SK-N-SH treated with all-trans-retinoic acid at 6 μM for 48 hours (cell line): ENCODE data around the gene NTSR2.
A peak's percentile ranks its signal among the peaks of the same experiment; 100 is the strongest.

Experiments used
- ATAC-seq: fragments of 200-7000 bp; cut with Tn5 transposase; 3 replicates; pipeline ENCODE4 v1.9.1; 2020; ENCODE audit warnings: mild to moderate bottlenecking, moderate library complexity
- ARNTL ChIP-seq: fragments of 450-650 bp; formaldehyde crosslinking; IDR thresholded peaks from 2 replicates; pipeline ENCODE4 v1.5.0; 2020; ENCODE audit warnings: low read depth, mild to moderate bottlenecking, moderate library complexity, borderline replicate concordance
- BACH2 ChIP-seq: fragments of 250-450 bp; sonication (Bioruptor Pico); IDR thresholded peaks from 2 replicates; pipeline ENCODE4 v1.9.0; 2021; ENCODE audit warnings: mild to moderate bottlenecking, borderline replicate concordance
- CREB5 ChIP-seq: fragments of 250-450 bp; sonication (Bioruptor Pico); IDR thresholded peaks from 2 replicates; pipeline ENCODE4 v1.5.1; 2020; ENCODE audit warnings: low read depth, mild to moderate bottlenecking, moderate library complexity
- CSRNP3 ChIP-seq: fragments of 250-450 bp; sonication (Bioruptor Pico); IDR thresholded peaks from 2 replicates; pipeline ENCODE4 v1.5.1; 2021; ENCODE audit warnings: mild to moderate bottlenecking, moderate library complexity
- ESRRG ChIP-seq: fragments of 250-450 bp; sonication (Bioruptor Pico); IDR thresholded peaks from 2 replicates; pipeline ENCODE4 v1.6.1; 2021; ENCODE audit warnings: mild to moderate bottlenecking
- GLIS3 ChIP-seq: fragments of 250-450 bp; sonication (Bioruptor Pico); IDR thresholded peaks from 2 replicates; pipeline ENCODE4 v1.5.0; 2020; ENCODE audit warnings: mild to moderate bottlenecking, moderate library complexity
- ISL1 ChIP-seq: fragments of 250-450 bp; sonication (Bioruptor Pico); IDR thresholded peaks from 2 replicates; pipeline ENCODE4 v2.1.2; 2022; ENCODE audit warnings: mild to moderate bottlenecking, moderate library complexity
- OSR1 ChIP-seq: fragments of 250-450 bp; sonication (Bioruptor Pico); IDR thresholded peaks from 2 replicates; pipeline ENCODE4 v1.8.0; 2022; ENCODE audit warnings: moderate library complexity, mild to moderate bottlenecking, inconsistent platforms
- PATZ1 ChIP-seq: fragments of 250-450 bp; sonication (Bioruptor Pico); IDR thresholded peaks from 2 replicates; pipeline ENCODE4 v1.8.0; 2020; ENCODE audit warnings: mild to moderate bottlenecking, moderate library complexity, borderline replicate concordance
- POU6F1 ChIP-seq: fragments of 250-450 bp; sonication (Bioruptor Pico); IDR thresholded peaks from 2 replicates; pipeline ENCODE4 v1.8.0; 2021; ENCODE audit warnings: low read depth, mild to moderate bottlenecking, moderate library complexity, borderline replicate concordance
- PPARA ChIP-seq: fragments of 250-450 bp; sonication (Bioruptor Pico); IDR thresholded peaks from 2 replicates; pipeline ENCODE4 v1.5.0; 2020; ENCODE audit warnings: mild to moderate bottlenecking, borderline replicate concordance
- RARB ChIP-seq: fragments of 250-450 bp; sonication (Bioruptor Pico); IDR thresholded peaks from 2 replicates; pipeline ENCODE4 v1.8.0; 2021; ENCODE audit warnings: mild to moderate bottlenecking, moderate library complexity
- SNAI2 ChIP-seq: fragments of 250-450 bp; sonication (Bioruptor Pico); IDR thresholded peaks from 2 replicates; pipeline ENCODE4 v1.5.0; 2020; ENCODE audit warnings: mild to moderate bottlenecking, moderate library complexity
- TCF4 ChIP-seq: fragments of 250-450 bp; sonication (Bioruptor Pico); IDR thresholded peaks from 2 replicates; pipeline ENCODE4 v1.8.0; 2021; ENCODE audit warnings: mild to moderate bottlenecking, moderate library complexity, borderline replicate concordance
- TOX ChIP-seq: fragments of 250-450 bp; sonication (Bioruptor Pico); IDR thresholded peaks from 2 replicates; pipeline ENCODE4 v1.8.0; 2021; ENCODE audit warnings: mild to moderate bottlenecking, moderate library complexity, borderline replicate concordance
- TSHZ2 ChIP-seq: fragments of 250-450 bp; sonication (Bioruptor Pico); IDR thresholded peaks from 2 replicates; pipeline ENCODE4 v1.5.0; 2020; ENCODE audit warnings: mild to moderate bottlenecking, moderate library complexity
- ZC3H10 ChIP-seq: fragments of 250-450 bp; sonication (Bioruptor Pico); IDR thresholded peaks from 2 replicates; pipeline ENCODE4 v1.5.1; 2021; ENCODE audit warnings: mild to moderate bottlenecking, moderate library complexity
- ZFP3 ChIP-seq: fragments of 250-450 bp; sonication (Bioruptor Pico); IDR thresholded peaks from 2 replicates; pipeline ENCODE4 v1.5.0; 2020; ENCODE audit warnings: mild to moderate bottlenecking, moderate library complexity
- ZFP30 ChIP-seq: fragments of 450-650 bp; formaldehyde crosslinking; IDR thresholded peaks from 2 replicates; pipeline ENCODE4 v1.5.0; 2022; ENCODE audit warnings: mild to moderate bottlenecking, moderate library complexity
- ZNF70 ChIP-seq: fragments of 450-650 bp; formaldehyde crosslinking; IDR thresholded peaks from 2 replicates; pipeline ENCODE4 v1.5.0; 2020; ENCODE audit warnings: mild to moderate bottlenecking, moderate library complexity
- ZNF8 ChIP-seq: fragments of 450-650 bp; formaldehyde crosslinking; IDR thresholded peaks from 2 replicates; pipeline ENCODE4 v1.5.0; 2020; ENCODE audit warnings: mild to moderate bottlenecking, moderate library complexity

NTSR2 gene

GRCh38 chr2:11649093-11649492 is 20.9 kb downstream of the NTSR2 start (continued):
- TF ChIP-seq CREB5 (CRISPR knock-in tag), result no peak
- no peak for TF ChIP-seq ZFP3
- no peak for TF ChIP-seq ZC3H10 (CRISPR knock-in tag)

DNA sequence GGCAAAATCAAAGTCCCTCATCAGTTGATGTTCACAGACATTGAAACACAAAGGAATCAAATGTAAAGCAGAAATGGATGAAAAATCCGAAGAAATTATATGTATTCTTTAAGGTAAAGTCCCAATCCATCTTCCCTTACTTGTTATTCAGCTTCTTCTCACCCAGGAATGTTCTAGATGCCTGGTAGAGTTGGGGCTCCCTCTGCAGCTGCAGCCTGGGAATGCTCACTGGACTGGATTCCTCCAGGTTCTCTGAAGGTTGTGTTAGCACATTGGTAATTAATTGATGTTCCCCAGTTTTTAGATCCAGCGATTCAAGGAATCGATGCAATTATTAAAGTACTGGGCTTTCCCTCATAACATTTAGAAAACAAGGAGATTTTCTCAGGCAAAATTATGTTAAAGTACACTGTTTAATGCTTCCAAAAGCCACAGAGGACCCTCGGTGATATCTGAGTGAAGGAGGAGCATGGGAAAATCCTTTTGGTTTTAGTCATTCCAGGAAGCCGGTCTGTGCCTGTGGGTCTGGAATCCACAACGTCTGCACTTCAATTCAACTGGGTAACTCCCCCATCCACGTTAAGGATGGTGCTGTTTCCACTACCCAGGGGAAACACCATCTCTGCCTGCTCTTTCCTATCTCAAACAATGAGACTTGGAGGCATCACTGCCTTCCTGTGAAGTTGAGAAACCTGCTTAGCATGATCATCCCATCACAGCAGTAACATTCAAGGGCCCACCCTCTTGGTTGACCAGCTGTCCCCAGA is 22.0 kb downstream of the NTSR2 start:
- no peak for TF ChIP-seq RARB (CRISPR knock-in tag)
- no peak for TF ChIP-seq ZNF8 (CRISPR knock-in tag)
- no peak for TF ChIP-seq ZFP30 (CRISPR knock-in tag)
- TF ChIP-seq POU6F1 (CRISPR knock-in tag), result no peak
- peak; percentile 55 for ATAC-seq

GRCh38 chr2:11646530-11646929 is 23.5 kb downstream of the NTSR2 start:
- TF ChIP-seq CSRNP3, result no peak
- no peak for TF ChIP-seq ZFP30 (CRISPR knock-in tag)
- no peak for TF ChIP-seq TOX (CRISPR knock-in tag)
- no peak for TF ChIP-seq OSR1 (CRISPR knock-in tag)
- TF ChIP-seq PPARA (CRISPR knock-in tag), result no peak
- no peak for TF ChIP-seq ZFP3
- TF ChIP-seq ZNF8 (CRISPR knock-in tag), result no peak
- TF ChIP-seq GLIS3 (CRISPR knock-in tag), result no peak
- no peak for TF ChIP-seq ESRRG
- no peak for TF ChIP-seq ISL1 (CRISPR knock-in tag)
- TF ChIP-seq BACH2, result no peak
- TF ChIP-seq SNAI2 (CRISPR knock-in tag), result no peak
- no peak for TF ChIP-seq PATZ1
- no peak for TF ChIP-seq TSHZ2 (CRISPR knock-in tag)
- TF ChIP-seq ARNTL (CRISPR knock-in tag), result no peak
- ATAC-seq, result no peak

- ATAC-seq, result no peak
- no peak for TF ChIP-seq PATZ1
- TF ChIP-seq CREB5 (CRISPR knock-in tag), result no peak
- TF ChIP-seq POU6F1 (CRISPR knock-in tag), result no peak
- TF ChIP-seq ZNF70 (CRISPR knock-in tag), result no peak
- no peak for TF ChIP-seq ZFP30 (CRISPR knock-in tag)
- TF ChIP-seq TCF4 (CRISPR knock-in tag), result no peak
- TF ChIP-seq SNAI2 (CRISPR knock-in tag), result no peak
- no peak for TF ChIP-seq TOX (CRISPR knock-in tag)
- TF ChIP-seq ISL1 (CRISPR knock-in tag), result no peak
- no peak for TF ChIP-seq ESRRG
- no peak for TF ChIP-seq GLIS3 (CRISPR knock-in tag)
- no peak for TF ChIP-seq ARNTL (CRISPR knock-in tag)
- no peak for TF ChIP-seq PPARA (CRISPR knock-in tag)
Measured at GRCh38 chr2:11644293-11644692, 25.7 kb downstream of the NTSR2 start.
